Eye (tissue), 1 donor: ENCODE results near the gene JCHAIN.
A peak's percentile ranks its signal among the peaks of the same experiment; 100 is the strongest.

Experiments used
- DNase-seq: peaks from one replicate; pipeline ENCODE4 v3.0.0-alpha.2; 2015

Gene JCHAIN

DNA sequence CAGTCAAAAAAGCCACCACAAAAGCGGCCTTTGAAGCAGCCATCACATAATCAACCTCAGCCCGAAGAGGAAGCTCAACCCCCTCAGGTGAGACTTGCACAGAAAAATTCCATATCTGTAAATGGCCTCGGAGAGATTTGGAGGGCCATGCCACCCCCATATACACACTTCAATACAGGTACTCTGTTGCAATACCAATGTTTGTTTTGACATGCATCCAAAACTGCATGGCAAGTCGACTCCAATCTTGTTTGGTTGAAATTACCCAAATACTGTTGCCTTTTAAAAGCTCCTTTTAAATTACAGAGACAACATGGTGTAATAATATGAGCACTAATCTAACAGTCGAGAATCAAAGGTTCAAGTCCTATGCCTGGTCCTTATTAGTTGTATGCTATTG lies 31.8 kb downstream of the JCHAIN start:
- DNase-seq, result no peak

DNA sequence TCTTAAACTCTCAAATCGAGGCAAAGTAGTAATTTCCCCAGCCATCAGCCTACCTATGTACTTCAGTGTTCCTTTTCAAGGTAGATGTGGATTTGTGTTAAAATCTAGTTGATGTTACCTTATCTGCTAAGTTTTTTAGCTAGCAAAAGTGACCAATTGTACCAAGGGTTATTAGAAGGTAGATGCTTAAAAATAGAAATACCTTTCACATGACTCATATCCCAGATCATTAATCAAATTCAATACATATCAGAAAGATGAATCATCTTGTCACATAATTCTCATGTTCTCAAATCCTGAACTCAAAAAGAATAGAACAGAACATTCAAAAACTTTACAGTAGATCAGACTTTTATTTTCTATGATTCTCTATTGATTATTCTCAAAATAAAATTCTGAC lies 34.3 kb downstream of the JCHAIN start:
- no peak for DNase-seq

DNA sequence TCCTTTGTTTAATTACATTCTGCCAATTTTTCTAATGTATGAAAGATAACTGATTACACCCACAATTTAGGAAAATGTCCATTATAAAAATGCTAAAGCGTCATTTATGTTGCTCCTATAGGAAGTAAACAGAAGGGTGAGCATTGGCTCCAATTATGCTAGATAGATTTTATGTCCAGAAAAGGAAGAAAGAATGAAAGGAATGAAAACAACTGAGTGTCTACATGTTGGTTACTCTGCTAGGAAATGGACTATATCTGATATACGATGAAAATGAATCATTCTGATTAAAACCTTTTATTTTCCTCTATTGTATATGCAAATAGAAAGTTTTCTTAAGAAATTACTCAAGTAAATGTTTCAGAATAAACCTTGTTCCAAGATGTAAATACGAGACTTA lies 36.1 kb downstream of the JCHAIN start:
- no peak for DNase-seq

GRCh38 chr4:70629469-70630090 lies 36.7 kb downstream of the JCHAIN start:
- DNase-seq, result no peak

DNA sequence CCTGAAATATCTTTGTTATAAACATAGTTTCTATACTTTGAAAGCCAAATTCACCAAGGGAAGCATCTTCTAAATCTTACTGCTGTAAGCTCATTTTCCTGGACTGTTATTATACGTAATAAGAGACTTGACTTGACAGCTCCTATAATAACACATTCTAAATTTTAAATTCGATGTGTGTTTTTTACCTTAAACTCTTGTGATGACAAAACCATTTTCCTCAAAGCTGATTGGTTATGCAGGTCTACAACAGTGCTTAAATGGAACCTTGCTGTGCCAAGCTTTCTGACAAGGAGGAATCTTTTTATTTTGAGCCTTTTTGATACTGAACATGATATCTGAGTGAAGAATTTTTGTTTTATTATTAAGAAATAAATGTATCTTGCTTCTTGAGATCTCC lies 37.9 kb downstream of the JCHAIN start, which contains the start of gene ENAM:
ENAM (plus strand) TSS at position 301 of the 400 bp plus-strand sequence. CDS start 757 bp downstream, outside the sequence.
- no peak for DNase-seq

- no peak for DNase-seq
Measured at GRCh38 chr4:70627620-70628019, 38.7 kb downstream of the JCHAIN start.

- no peak for DNase-seq
Measured at GRCh38 chr4:70624226-70624793, 42.0 kb downstream of the JCHAIN start.

DNA sequence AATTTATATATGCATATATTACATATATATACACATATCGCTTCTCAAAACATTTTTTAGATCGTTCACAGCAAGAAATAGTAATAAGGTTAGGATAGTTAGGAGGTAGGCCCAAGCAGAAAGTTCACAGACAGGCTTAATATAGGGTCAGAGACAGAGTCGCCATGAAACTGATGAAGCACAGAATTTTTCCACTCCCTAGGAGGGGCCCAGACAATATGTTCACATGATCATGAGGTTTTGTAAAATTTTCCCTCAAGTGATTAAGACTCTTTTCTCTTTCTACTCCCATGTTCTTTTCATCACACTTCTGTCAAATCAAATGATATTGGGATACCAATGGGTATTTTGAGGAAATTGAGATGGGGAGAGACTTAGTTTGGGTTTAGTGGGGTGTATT lies 43.0 kb downstream of the JCHAIN start:
- DNase-seq, result no peak

- no peak for DNase-seq
Measured at GRCh38 chr4:70619778-70620177, 46.5 kb downstream of the JCHAIN start.

DNA sequence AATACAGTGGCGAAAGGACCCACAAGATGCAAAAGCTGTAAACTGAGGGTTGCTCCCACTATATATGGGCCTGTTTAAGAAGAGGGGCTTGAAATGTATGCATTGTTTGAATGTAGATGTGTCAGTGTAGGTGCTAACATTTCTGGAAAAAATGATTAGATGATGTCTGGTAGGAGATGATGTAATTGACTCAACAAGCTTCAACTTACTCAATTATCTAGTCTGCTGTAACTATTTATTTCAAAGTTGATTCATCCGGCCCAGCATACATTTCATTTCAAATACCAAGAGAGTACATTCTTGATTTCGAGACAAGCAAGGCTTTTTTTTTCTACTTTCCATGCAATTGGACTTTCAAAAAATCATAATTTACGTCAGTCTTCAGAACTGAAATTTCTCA lies 47.0 kb downstream of the JCHAIN start:
- DNase-seq, result no peak

DNA sequence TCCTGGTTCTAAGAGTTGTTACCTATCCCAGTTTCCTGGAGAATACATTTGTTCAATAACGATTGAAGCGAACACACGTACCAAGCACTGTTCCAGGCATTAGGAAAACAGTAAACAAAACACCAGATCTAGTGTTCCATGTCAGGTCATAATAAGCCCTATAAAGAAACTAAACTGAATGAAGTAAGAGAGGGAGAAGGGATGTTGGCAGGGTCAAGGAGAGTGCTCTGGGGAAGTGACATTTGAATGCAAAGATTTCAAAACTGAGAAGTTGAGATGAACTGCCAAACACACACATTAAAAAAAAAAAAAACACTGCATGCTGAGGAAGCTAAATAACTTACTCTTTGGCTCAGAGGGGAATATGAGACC lies 52.1 kb downstream of the JCHAIN start:
- no peak for DNase-seq

DNA sequence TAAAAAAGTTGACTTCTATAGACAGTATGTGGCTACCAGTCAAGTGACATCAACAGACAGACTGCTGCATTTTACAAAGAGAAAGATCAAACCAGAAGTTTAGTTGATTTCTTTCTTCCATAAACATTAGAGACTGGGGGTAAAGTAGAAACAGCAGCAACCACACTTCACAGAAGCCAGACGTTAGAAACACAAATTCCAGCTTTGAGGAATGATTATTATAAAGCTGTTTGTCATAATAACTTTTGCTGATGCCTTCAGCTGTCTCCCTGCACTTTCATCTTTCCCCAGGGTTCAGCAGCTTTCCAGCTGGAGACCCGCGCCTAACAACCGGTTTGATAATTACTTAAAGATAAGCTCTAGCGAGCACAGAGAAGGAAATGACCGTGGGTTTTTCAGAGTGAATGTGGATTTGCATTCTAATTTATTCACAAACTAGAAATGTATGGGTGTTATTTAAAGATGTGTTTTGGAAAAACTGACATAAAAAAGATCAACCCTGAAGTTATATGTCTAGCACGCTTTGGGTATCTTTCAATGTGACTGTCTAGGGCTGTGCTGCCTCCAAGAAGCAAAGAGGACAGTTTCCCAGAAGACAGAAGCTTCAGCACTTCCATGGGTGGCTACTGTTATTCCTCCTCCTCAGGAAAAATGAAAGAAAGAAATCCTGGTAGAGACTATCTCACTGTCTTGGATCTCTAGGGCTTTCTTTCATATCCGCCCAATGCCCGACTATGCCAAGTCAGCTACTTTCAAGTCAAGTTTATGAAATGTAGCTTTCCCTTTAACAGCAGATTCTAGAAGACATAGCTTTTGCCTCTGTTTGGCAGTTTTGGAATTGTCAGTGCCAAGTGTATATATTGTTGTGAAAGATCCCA lies 52.8 kb downstream of the JCHAIN start:
- DNase-seq, result peak; percentile 34

- no peak for DNase-seq
Measured at GRCh38 chr4:70608324-70608723, 58.0 kb downstream of the JCHAIN start.

GRCh38 chr4:70607334-70607853 lies 58.9 kb downstream of the JCHAIN start:
- DNase-seq, result no peak

- DNase-seq, result no peak
Measured at GRCh38 chr4:70606459-70606858, 59.8 kb downstream of the JCHAIN start.
